Ovary (tissue), 3 donors: Measurements from ENCODE around the gene GRM5.

Experiments
- POLR2A ChIP-seq: fragments of 450-650 bp; IDR thresholded peaks from one replicate; pipeline ENCODE4 v1.6.1; 2017; ENCODE audit warnings: antibody characterized with exemption, mild to moderate bottlenecking, moderate library complexity
- TF ChIP-seq, protein P1 (sequence below), 3 donors: fragments of 450-650 bp in 2 of 3; fragments of 200-600 bp in 1 of 3; IDR thresholded peaks; one replicate each; pipeline versions ENCODE4 v1.5.1 to v1.8.0; 2016 to 2022; ENCODE audit warnings: antibody characterized with exemption in 3 of 3, mild to moderate bottlenecking in 1 of 3
- donor health status: DM: no; HTN: no; CAD: no.

DNA sequence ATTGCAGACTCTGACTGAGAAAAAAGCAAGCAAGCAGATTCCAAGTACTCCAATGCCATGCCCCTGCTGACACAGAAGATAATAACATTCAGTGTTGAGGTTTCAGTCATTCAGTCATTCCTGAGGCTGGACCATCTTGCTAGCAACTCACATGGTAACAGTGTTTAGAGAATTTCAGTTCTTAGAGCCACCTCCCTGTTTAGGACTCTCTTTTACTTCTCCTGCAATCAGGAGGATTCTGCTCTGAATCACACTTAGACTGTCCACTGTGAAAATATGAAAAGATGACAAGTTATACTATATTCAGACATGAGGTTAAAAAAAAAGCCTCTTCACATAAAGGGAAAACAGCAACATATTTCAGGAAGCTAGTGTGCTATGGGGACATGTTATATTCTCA is 544.4 kb downstream of the GRM5 start:
- TF ChIP-seq POLR2A = no peak
- TF ChIP-seq, protein P1, sequence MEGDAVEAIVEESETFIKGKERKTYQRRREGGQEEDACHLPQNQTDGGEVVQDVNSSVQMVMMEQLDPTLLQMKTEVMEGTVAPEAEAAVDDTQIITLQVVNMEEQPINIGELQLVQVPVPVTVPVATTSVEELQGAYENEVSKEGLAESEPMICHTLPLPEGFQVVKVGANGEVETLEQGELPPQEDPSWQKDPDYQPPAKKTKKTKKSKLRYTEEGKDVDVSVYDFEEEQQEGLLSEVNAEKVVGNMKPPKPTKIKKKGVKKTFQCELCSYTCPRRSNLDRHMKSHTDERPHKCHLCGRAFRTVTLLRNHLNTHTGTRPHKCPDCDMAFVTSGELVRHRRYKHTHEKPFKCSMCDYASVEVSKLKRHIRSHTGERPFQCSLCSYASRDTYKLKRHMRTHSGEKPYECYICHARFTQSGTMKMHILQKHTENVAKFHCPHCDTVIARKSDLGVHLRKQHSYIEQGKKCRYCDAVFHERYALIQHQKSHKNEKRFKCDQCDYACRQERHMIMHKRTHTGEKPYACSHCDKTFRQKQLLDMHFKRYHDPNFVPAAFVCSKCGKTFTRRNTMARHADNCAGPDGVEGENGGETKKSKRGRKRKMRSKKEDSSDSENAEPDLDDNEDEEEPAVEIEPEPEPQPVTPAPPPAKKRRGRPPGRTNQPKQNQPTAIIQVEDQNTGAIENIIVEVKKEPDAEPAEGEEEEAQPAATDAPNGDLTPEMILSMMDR (IDR thresholded peaks at IDR 0.05) = no peak
